Right lobe of liver (tissue), 6 donors: ENCODE measurements around the gene IP6K3. TPM values are rescaled to one million over a fixed set of nuclear protein-coding genes. Genes with fewer than 3 reads are reported as not detected.

Experiments used
- ATAC-seq, 4 donors: fragments of 200-7000 bp; cut with Tn5 transposase; one replicate each; pipeline ENCODE4 v1.9.1; 2020; ENCODE audit warnings: mild to moderate bottlenecking in 4 of 4, moderate library complexity in 4 of 4
- DNase-seq, 3 donors: peaks; one replicate each; pipeline ENCODE4 v3.0.0-alpha.2; 2020
- H3K27ac ChIP-seq, 3 donors: fragments of 200-600 bp; one replicate each; pipeline ENCODE4 v1.8.0; 2022
- H3K27me3 ChIP-seq, 2 donors: fragments of 200-600 bp; one replicate each; pipeline ENCODE4 v1.8.0; 2022
- H3K36me3 ChIP-seq, 4 donors: fragments of 200-600 bp; sonication (generic) in 1 of 4; one replicate each; pipeline versions ENCODE4 v1.5.1 to v1.8.0; 2017 to 2022; ENCODE audit warnings: control low read depth in 1 of 4
- H3K4me1 ChIP-seq, 4 donors: fragments of 200-600 bp; sonication (generic) in 1 of 4; one replicate each; pipeline versions ENCODE4 v1.5.1 to v1.8.0; 2017 to 2022; ENCODE audit warnings: control low read depth in 1 of 4
- H3K4me3 ChIP-seq, 3 donors: fragments of 200-600 bp; one replicate each; pipeline ENCODE4 v1.8.0; 2022
- H3K9me3 ChIP-seq, 4 donors: fragments of 200-600 bp; sonication (generic) in 1 of 4; one replicate each; pipeline versions ENCODE4 v1.5.1 to v1.8.0; 2017 to 2022; ENCODE audit warnings: control low read depth in 1 of 4
- CTCF ChIP-seq, 4 donors: fragments of 200-600 bp in 3 of 4; fragments of 450-650 bp in 1 of 4; IDR thresholded peaks; one replicate each; pipeline versions ENCODE4 v1.5.1 to v1.8.0; 2016 to 2022; ENCODE audit warnings: antibody characterized with exemption in 4 of 4, mild to moderate bottlenecking in 2 of 4
- POLR2A ChIP-seq: fragments of 450-650 bp; IDR thresholded peaks from one replicate; pipeline ENCODE4 v1.6.1; 2017; ENCODE audit warnings: antibody characterized with exemption, mild to moderate bottlenecking
- WGBS: methylation state at CpG from one replicate; pipeline ENCODE4 v1.1.6; 2018; ENCODE audit warnings: low coverage, low lambda C conversion rate; ENCODE audit not compliant: insufficient coverage; ENCODE audit errors: missing lambda C conversion rate; 5-methylcytosine and 5-hydroxymethylcytosine counted together
- intact Hi-C, 2 donors: fragments of 100-400 bp; cut with DNase I; formaldehyde crosslinking; loops; one replicate each; pipeline versions ENCODE4 v1.11.2 to v1.14.1; 2022
- total RNA-seq, 6 experiments: library from RNA; depleted of rRNA in 2 of 6; stranded (reverse); fragments of >200 nt in 2 of 6; fragmentation: NEBNext Ultra II Directional in 3 of 6; extraction: Animal tissue kit (Norgen Biotek cat#: 25700) in 3 of 6; gene quantifications; one replicate each; pipeline versions ENCODE4 v1.1.0 to v1.2.4, GENCODE V29; 2016 to 2023
- donor health status: DM: no; HTN: yes; CAD: no.
- donor health status: DM: no; HTN: no; CAD: no.
- donor health status: DM: no; HTN: no; CAD: no.
- donor health status: DM: no; HTN: yes; CAD: no.
- donor health status: DM: no; HTN: yes; CAD: no.

IP6K3 gene
- total RNA-seq, 6 experiments from 2014 or later, result 4.8 to 28.0 (median 9.7) TPM

- Histone ChIP-seq H3K4me3 (no peak overlapping the region), H3K9me3 (no peaks in the 10 kb centered on the region), H3K36me3 (no peaks in the 10 kb centered on the region), H3K27ac (no peak overlapping the region), H3K27me3 (no peaks in the 10 kb centered on the region), H3K4me1 (peaks cover 0 to 23% (median 2%) of the 10 kb centered on the region in 4 donors)
- ATAC-seq, result no peak
- no peak for TF ChIP-seq CTCF (IDR thresholded peaks at IDR 0.05)
- no peak for TF ChIP-seq POLR2A
- intact Hi-C loops, result no loop called here
- DNase-seq, result no peak
- WGBS, result 68% methylated on average over 2 of the region's 2 CpGs
Measured at GRCh38 chr6:33790379-33790778, 43.7 kb upstream of the IP6K3 start.

- H3K36me3 ChIP-seq, result peaks cover 0 to 3% (median 0%) of the 10 kb centered on the region in 4 donors
- TF ChIP-seq CTCF (IDR thresholded peaks at IDR 0.05), result no peak
- TF ChIP-seq POLR2A, result no peak
- intact Hi-C loops, result no loop called here
- H3K27me3 ChIP-seq, result no peaks in the 10 kb centered on the region
- H3K4me1 ChIP-seq, result peaks cover 0 to 23% (median 2%) of the 10 kb centered on the region in 4 donors
- ATAC-seq (no peak), DNase-seq (no peak)
- WGBS, result 92% methylated on average over 6 of the region's 11 CpGs
- peak overlapping the region; percentile 81 to 97 (median 92) for H3K4me3 ChIP-seq
- no peaks in the 10 kb centered on the region for H3K9me3 ChIP-seq
- peak overlapping the region in 1 of 3 donors; percentile 94 for H3K27ac ChIP-seq
Measured at GRCh38 chr6:33789550-33789895, 42.8 kb upstream of the IP6K3 start.

GRCh38 chr6:33788694-33789549, 42.2 kb upstream of the IP6K3 start, which contains the start of gene LEMD2:
LEMD2 (minus strand) TSS chr6:33789130; CDS start chr6:33789116, 14 bp downstream.
- Histone ChIP-seq H3K9me3 (no peaks in the 10 kb centered on the region), H3K4me3 (peak within 1 kb of the TSS; percentile 81 to 97 (median 92)), H3K4me1 (peaks cover 0 to 23% (median 2%) of the 10 kb centered on the region in 4 donors), H3K36me3 (peaks cover 0 to 8% (median 2%) of the 10 kb centered on the region in 4 donors), H3K27me3 (no peaks in the 10 kb centered on the region), H3K27ac (peak within 1 kb of the TSS; percentile 91 to 95 (median 94))
- intact Hi-C loops, result no loop called here
- WGBS, result 13% methylated on average over 22 of the region's 86 CpGs
- DNase-seq (peak; percentile 94 to 95 (median 95)), ATAC-seq (peak; percentile 94 to 96 (median 96))
- TF ChIP-seq CTCF (IDR thresholded peaks at IDR 0.05), result no peak
- peak; percentile 94 for TF ChIP-seq POLR2A

GRCh38 chr6:33787954-33788693, 41.4 kb upstream of the IP6K3 start:
- Histone ChIP-seq H3K4me1 (peaks cover 0 to 23% (median 2%) of the 10 kb centered on the region in 4 donors), H3K4me3 (peak overlapping the region; percentile 81 to 97 (median 92)), H3K36me3 (peaks cover 2 to 16% (median 9%) of the 10 kb centered on the region in 4 donors), H3K27me3 (no peaks in the 10 kb centered on the region), H3K9me3 (no peaks in the 10 kb centered on the region), H3K27ac (peak overlapping the region; percentile 91 to 95 (median 94))
- peak; percentile 72 to 86 (median 84) for DNase-seq
- peak; percentile 69 to 79 (median 73) for ATAC-seq
- intact Hi-C loops, result no loop called here
- 0% methylated on average over 2 of the region's 53 CpGs for WGBS
- TF ChIP-seq CTCF (IDR thresholded peaks at IDR 0.05) (no peak), POLR2A (peak; percentile 64)
